Measurements from ENCODE around the gene TSPAN6. TPM values are rescaled to one million over a fixed set of nuclear protein-coding genes. Genes with fewer than 3 reads are reported as not detected.

Gene TSPAN6
- total and polyA plus RNA-seq, 2 of the 13 experiments (the other 11 are each of a cell fraction or from before 2014, with no cell fraction given): 78.9 to 133 TPM

DNA sequence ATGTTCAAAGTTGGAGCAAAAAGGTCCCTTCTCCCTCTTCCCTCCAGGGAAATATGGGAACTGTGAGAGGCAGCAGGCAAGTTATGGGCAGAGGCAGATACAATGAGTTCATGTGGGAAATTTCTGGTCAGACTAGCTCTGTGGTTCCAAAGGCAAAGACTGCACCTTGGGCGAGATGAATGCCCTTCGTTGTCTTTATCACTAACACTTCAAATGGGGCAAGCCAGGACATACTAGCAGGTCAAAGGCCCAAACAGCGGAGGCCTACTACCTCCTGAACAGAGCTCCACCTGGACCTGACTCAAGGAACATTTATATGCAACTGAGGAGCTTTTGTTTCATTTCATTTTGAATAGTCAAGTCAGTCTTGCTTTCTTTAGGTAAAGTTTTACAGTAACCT is 36.4 kb upstream of the TSPAN6 start:
- Histone ChIP-seq H3K79me2 (ENCODE audit: insufficient read depth, low read length) (no peaks in the 10 kb centered on the region), H3K27me3 (ENCODE audit: control insufficient read depth in 1 of 2, insufficient read depth in 2 of 2, low read length in 2 of 2) (no peaks in the 10 kb centered on the region), H4K20me1 (ENCODE audit: insufficient read depth, low read length) (no peaks in the 10 kb centered on the region), H2AFZ (ENCODE audit: low read length) (no peak overlapping the region), H3K4me2 (ENCODE audit: low read depth, low read length) (no peak overlapping the region), H3K9me3 (ENCODE audit: low read length) (no peaks in the 10 kb centered on the region), H3K27ac (ENCODE audit: extremely low read length, insufficient read depth, low read length) (no peak overlapping the region), H3K4me3 (replicated peaks in 1 of 3; ENCODE audit: insufficient read depth in 1 of 3, low read depth in 2 of 3, low read length in 3 of 3) (no peak overlapping the region), H3K4me1 (ENCODE audit: insufficient read depth, low read length) (peaks cover 10% of the 10 kb centered on the region), H3K9ac (ENCODE audit: insufficient read depth, low read depth, low read length) (no peak overlapping the region), H3K36me3 (replicated peaks in 1 of 2; ENCODE audit: control insufficient read depth in 1 of 2, insufficient read depth in 2 of 2, low read length in 2 of 2) (no peaks in the 10 kb centered on the region)
- WGBS (ENCODE audit: low lambda C conversion rate): no CpG with 5 or more reads among the region's 3 CpGs
- POLR2A ChIA-PET: no interaction called here
- no TSS peak for BruUV-seq (replicated peaks)
- FAIRE-seq: no peak
- in situ Hi-C loops (cut with HindIII; ENCODE audit: extremely low pct_ligation_motif_present, low pct_unique_long_range_greater_than_20kb): no loop called here
- no peak for DNase-seq (ENCODE audit: low spot score)
- no peak for TF ChIP-seq MAFG (CRISPR knock-in tag; IDR thresholded peaks at IDR 0.05)
- TF ChIP-seq, protein P1, sequence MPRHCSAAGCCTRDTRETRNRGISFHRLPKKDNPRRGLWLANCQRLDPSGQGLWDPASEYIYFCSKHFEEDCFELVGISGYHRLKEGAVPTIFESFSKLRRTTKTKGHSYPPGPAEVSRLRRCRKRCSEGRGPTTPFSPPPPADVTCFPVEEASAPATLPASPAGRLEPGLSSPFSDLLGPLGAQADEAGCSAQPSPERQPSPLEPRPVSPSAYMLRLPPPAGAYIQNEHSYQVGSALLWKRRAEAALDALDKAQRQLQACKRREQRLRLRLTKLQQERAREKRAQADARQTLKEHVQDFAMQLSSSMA (CRISPR knock-in tag; IDR thresholded peaks at IDR 0.05): no peak
- TF ChIP-seq, protein P2, sequence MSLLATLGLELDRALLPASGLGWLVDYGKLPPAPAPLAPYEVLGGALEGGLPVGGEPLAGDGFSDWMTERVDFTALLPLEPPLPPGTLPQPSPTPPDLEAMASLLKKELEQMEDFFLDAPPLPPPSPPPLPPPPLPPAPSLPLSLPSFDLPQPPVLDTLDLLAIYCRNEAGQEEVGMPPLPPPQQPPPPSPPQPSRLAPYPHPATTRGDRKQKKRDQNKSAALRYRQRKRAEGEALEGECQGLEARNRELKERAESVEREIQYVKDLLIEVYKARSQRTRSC (CRISPR knock-in tag; IDR thresholded peaks at IDR 0.05; ENCODE audit: low read depth): no peak
- TF ChIP-seq, protein P3, sequence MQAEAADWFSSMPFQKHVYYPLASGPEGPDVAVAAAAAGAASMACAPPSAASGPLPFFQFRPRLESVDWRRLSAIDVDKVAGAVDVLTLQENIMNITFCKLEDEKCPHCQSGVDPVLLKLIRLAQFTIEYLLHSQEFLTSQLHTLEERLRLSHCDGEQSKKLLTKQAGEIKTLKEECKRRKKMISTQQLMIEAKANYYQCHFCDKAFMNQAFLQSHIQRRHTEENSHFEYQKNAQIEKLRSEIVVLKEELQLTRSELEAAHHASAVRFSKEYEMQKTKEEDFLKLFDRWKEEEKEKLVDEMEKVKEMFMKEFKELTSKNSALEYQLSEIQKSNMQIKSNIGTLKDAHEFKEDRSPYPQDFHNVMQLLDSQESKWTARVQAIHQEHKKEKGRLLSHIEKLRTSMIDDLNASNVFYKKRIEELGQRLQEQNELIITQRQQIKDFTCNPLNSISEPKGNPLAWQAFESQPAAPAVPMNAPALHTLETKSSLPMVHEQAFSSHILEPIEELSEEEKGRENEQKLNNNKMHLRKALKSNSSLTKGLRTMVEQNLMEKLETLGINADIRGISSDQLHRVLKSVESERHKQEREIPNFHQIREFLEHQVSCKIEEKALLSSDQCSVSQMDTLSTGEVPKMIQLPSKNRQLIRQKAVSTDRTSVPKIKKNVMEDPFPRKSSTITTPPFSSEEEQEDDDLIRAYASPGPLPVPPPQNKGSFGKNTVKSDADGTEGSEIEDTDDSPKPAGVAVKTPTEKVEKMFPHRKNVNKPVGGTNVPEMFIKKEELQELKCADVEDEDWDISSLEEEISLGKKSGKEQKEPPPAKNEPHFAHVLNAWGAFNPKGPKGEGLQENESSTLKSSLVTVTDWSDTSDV (CRISPR knock-in tag; IDR thresholded peaks at IDR 0.05): no peak
- TF ChIP-seq PAF1 (CRISPR knock-in tag; IDR thresholded peaks at IDR 0.05): no peak
- TF ChIP-seq GATAD1 (CRISPR knock-in tag; IDR thresholded peaks at IDR 0.05): no peak
- no peak for TF ChIP-seq ELF4 (CRISPR knock-in tag; IDR thresholded peaks at IDR 0.05; ENCODE audit: borderline replicate concordance)
- no peak for TF ChIP-seq ZNF34 (CRISPR knock-in tag; IDR thresholded peaks at IDR 0.05; ENCODE audit: borderline replicate concordance)
- no peak for ATAC-seq
- CTCF ChIA-PET (ENCODE audit: low intra/inter-chr PET ratio, low total read pairs): no interaction called here
- intact Hi-C loops (cut with micrococcal nuclease; ENCODE audit: unreplicated experiment): no loop called here

Data from HepG2 (cell line).